ENCODE measurements around the gene TRPM3. TPM values are rescaled to one million over a fixed set of nuclear protein-coding genes. Genes with fewer than 3 reads are reported as not detected.
"Not testable (repeated sequence)": the region's sequence is repeated elsewhere in the genome, so short reads cannot be mapped to it uniquely, and the experiment has no call there.

The TRPM3 gene
- total RNA-seq, 2 donors from 2014 or later, result not detected

DNA sequence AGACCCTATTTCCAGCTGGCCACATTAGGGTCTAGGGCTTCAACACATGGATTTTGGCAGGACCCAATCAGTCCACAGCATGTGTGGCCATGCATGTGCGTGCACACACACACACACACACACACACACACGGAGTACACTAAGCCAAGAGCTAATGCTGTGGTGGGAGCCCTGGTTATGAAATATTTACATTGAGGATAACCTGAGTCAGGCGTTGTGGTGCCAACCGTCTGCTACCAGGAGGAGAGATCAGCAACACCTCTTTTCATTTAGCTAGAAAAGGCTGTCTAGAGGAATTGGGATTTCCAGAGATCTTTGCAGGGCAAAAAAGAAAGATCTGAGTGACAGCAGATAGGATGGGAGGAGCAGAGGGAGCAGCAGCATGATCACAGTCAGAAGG is 141.5 kb downstream of the TRPM3 start:
- H3K4me1 Mint-ChIP-seq (ENCODE audit: low read depth), result no peaks in the 10 kb centered on the region
- H3K27me3 Mint-ChIP-seq (ENCODE audit: low read depth), result no peaks in the 10 kb centered on the region
- H3K27ac Mint-ChIP-seq, result no peak overlapping the region
- ATAC-seq (replicated peaks in 1 of 2) (no peak), DNase-seq (no peak)
- no peaks in the 10 kb centered on the region for H3K36me3 Mint-ChIP-seq (ENCODE audit: insufficient read depth in 2 of 2)
- no peak overlapping the region for H3K4me3 Mint-ChIP-seq
- peaks cover 6 to 12% of the 10 kb centered on the region in 2 donors for H3K9me3 Mint-ChIP-seq

DNA sequence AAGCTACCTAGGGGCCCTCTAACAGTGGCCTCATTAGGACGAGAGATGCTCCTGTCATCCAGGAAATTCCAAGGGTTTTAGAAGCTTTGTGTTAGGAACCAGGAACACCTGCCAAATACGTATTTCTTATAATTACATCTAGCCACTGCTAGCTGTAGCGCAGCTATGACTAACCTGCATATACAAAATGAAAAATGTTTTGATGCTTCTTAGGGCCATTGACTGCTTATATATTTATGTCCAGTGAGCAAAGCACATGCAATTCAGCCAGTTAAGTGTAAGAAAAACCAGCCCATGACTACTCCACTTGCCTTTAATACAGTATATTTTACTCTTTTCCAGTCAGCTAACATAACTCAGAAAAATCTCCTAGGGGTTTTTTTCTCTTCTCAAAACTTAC is 143.3 kb downstream of the TRPM3 start:
- H3K27ac Mint-ChIP-seq, result no peak overlapping the region
- H3K27me3 Mint-ChIP-seq (ENCODE audit: low read depth), result no peaks in the 10 kb centered on the region
- no peak for DNase-seq
- no peaks in the 10 kb centered on the region for H3K4me1 Mint-ChIP-seq (ENCODE audit: low read depth)
- H3K4me3 Mint-ChIP-seq, result no peak overlapping the region
- H3K9me3 Mint-ChIP-seq, result peaks cover 4 to 5% of the 10 kb centered on the region in 2 donors
- ATAC-seq (replicated peaks in 1 of 2), result no peak
- no peaks in the 10 kb centered on the region for H3K36me3 Mint-ChIP-seq (ENCODE audit: insufficient read depth in 2 of 2)

DNA sequence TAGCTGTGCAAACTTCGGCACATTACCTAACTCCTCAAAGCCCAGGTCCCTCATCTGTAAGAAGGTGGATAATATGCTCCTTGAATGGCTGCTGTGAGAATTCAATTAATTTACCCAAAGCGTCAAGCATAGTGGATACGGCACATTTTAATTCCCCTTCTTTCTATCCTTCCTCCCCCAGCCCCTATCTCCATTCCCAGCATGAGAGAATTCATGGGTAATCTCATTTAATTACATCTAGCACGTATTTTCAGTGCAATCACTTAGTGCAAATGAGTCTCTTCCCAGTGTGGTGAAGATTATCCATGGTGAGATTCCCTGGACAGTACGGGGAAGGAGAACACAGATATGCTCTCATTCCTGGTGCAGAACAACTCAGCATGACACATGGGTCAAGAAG is 145.6 kb downstream of the TRPM3 start:
- H3K4me3 Mint-ChIP-seq, result no peak overlapping the region
- no peak for ATAC-seq (replicated peaks in 1 of 2)
- H3K27ac Mint-ChIP-seq, result no peak overlapping the region
- H3K27me3 Mint-ChIP-seq (ENCODE audit: low read depth), result no peaks in the 10 kb centered on the region
- H3K36me3 Mint-ChIP-seq (ENCODE audit: insufficient read depth in 2 of 2), result no peaks in the 10 kb centered on the region
- peaks cover 0 to 5% of the 10 kb centered on the region in 2 donors for H3K9me3 Mint-ChIP-seq
- H3K4me1 Mint-ChIP-seq (ENCODE audit: low read depth), result no peaks in the 10 kb centered on the region
- DNase-seq, result no peak

DNA sequence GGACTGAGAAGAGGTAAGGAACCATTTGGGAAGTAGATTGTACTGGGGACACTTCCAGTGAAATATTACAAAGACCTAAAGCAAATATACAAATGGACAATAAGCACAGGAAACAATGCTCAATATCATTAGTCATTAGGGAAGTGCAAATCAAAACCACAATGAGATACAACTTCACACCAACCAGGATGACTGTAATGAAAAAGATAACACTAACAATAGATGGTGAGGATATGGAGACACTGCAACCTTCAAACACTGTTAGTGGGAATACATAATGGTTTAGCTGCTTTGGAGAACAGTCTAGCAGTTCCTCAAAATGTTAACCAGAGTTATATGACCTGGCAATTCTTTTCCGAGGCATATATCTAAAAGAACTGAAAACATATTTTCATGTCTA is 149.7 kb downstream of the TRPM3 start:
- Mint-ChIP-seq H3K36me3 (ENCODE audit: insufficient read depth in 2 of 2) (no peaks in the 10 kb centered on the region), H3K27ac (no peak overlapping the region), H3K4me3 (no peak overlapping the region), H3K4me1 (ENCODE audit: low read depth) (no peaks in the 10 kb centered on the region), H3K9me3 (peaks cover 0 to 3% of the 10 kb centered on the region in 2 donors), H3K27me3 (ENCODE audit: low read depth) (no peaks in the 10 kb centered on the region)
- DNase-seq (no peak), ATAC-seq (replicated peaks in 1 of 2) (no peak)

DNA sequence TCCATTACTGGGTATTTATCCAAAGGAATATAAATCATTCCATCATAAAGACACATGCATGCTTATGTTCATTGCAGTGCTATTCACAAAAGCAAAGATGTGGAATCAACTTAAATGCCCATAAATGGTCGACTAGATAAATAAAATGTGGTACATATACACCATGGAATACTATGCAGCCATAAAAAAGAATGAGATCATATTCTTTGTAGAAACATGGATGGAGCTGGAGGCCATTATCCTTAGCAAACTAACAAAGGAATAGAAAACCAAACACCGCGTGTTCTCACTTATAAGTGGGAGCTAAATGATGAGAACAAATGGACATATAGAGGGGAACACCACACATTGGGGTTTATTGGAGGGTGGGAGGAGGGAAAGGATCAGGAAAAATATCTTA is 155.0 kb downstream of the TRPM3 start:
- not testable (repeated sequence) for ATAC-seq (replicated peaks in 1 of 2); H3K4me3 Mint-ChIP-seq; DNase-seq; H3K4me1 Mint-ChIP-seq (ENCODE audit: low read depth); H3K9me3 Mint-ChIP-seq; H3K27ac Mint-ChIP-seq; H3K27me3 Mint-ChIP-seq (ENCODE audit: low read depth); H3K36me3 Mint-ChIP-seq (ENCODE audit: insufficient read depth in 2 of 2)

DNA sequence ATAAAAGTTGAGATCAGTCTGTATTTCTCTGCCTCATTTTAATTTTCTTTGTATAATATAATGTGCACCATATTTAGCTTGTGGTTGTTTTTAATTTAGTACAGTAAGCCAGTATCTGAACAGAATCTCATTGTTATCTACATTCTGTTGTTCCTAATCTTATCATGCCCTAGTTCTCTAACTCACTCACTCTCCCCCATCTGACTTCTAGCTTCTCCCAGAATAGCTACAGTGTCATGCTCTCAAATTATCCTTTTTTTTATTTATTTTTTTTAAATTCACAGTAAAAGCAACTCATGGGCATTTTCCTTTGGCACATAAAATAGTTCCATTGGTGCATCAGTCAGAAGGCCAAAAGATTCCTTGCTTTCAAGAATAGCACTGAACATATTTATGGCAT is 156.6 kb downstream of the TRPM3 start:
- DNase-seq (no peak), ATAC-seq (replicated peaks in 1 of 2) (no peak)
- Mint-ChIP-seq H3K27me3 (ENCODE audit: low read depth) (no peaks in the 10 kb centered on the region), H3K4me3 (no peak overlapping the region), H3K27ac (no peak overlapping the region), H3K36me3 (ENCODE audit: insufficient read depth in 2 of 2) (no peaks in the 10 kb centered on the region), H3K9me3 (peaks cover 2 to 3% of the 10 kb centered on the region in 2 donors), H3K4me1 (ENCODE audit: low read depth) (no peaks in the 10 kb centered on the region)

DNA sequence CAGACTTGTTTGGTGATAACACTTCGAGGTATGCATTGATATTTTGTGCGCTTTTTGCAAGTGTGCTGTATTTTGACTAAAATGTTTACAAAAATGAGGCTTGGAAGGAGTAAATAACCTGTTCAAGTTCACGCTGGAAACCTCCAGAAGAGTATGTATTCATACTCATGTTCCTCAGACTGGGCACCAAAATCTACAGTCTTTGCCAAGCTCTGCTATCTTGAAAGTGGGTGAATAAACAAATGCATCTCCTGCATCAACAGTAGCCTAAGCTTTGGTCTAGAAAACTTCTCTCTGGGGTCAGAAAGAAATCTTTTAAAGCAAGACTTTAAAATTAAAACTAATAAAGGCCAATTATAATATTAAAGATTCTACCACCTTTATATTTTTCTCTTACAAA is 157.9 kb downstream of the TRPM3 start:
- no peak for DNase-seq
- no peak overlapping the region for H3K27ac Mint-ChIP-seq
- H3K9me3 Mint-ChIP-seq, result peaks cover 2 to 3% of the 10 kb centered on the region in 2 donors
- H3K36me3 Mint-ChIP-seq (ENCODE audit: insufficient read depth in 2 of 2), result no peaks in the 10 kb centered on the region
- no peak for ATAC-seq (replicated peaks in 1 of 2)
- H3K4me1 Mint-ChIP-seq (ENCODE audit: low read depth), result no peaks in the 10 kb centered on the region
- no peaks in the 10 kb centered on the region for H3K27me3 Mint-ChIP-seq (ENCODE audit: low read depth)
- H3K4me3 Mint-ChIP-seq, result no peak overlapping the region

DNA sequence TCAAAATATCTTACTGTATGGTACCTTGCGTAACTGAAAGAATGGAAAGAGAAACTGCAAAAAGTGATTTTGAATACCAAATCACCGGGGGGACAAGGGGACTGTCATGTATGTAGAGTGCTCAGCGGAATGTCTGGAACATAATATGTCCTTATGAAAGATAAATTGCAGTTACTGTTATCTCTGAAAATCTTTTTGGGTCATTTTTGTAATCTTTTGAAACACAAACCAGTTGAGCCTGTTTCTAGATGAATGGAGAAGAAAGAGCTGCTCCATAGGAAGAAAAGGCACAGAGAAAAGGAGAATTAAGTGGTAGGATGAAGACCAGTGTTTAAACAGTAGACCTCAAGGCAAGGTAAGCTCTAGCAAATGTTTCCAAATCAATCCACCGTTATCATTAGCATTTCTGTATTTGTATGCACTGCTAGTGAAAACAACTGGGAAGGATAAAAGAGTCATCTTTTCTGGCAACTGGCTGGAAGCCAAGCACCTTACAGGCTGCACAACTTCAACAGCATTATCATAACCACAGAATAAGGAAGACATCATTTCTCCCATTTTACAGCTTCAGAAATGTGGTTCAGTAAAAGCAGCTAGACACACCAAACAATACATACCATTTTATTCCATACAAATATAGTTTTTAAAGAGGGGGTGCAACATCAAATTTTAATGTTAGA is 158.5 kb downstream of the TRPM3 start:
- no peaks in the 10 kb centered on the region for H3K27me3 Mint-ChIP-seq (ENCODE audit: low read depth)
- no peaks in the 10 kb centered on the region for H3K36me3 Mint-ChIP-seq (ENCODE audit: insufficient read depth in 2 of 2)
- H3K27ac Mint-ChIP-seq, result no peak overlapping the region
- ATAC-seq (replicated peaks in 1 of 2), result no peak
- no peaks in the 10 kb centered on the region for H3K4me1 Mint-ChIP-seq (ENCODE audit: low read depth)
- H3K9me3 Mint-ChIP-seq, result peaks cover 2 to 3% of the 10 kb centered on the region in 2 donors
- no peak overlapping the region for H3K4me3 Mint-ChIP-seq
- no peak for DNase-seq

DNA sequence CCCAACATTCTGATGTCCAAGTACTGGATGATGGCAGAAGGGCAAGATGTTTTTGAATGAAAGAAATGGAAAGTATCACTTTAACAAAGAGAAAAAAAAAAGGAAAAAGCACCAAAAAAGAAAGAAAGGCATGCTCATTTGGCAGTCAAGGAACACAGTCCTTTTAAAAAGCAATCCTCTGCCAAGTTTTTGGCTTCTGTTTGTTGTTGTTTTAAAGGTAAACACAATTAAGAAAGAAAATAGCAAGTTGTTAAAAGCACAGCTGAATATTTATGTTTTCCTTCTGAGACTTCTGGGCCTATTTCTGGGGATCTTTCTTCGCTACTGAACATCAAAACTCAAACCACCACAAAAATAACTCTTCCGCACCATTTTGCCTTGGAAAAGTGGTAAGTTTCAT is 162.1 kb downstream of the TRPM3 start:
- no peaks in the 10 kb centered on the region for H3K4me1 Mint-ChIP-seq (ENCODE audit: low read depth)
- no peak for DNase-seq
- no peaks in the 10 kb centered on the region for H3K27me3 Mint-ChIP-seq (ENCODE audit: low read depth)
- no peaks in the 10 kb centered on the region for H3K36me3 Mint-ChIP-seq (ENCODE audit: insufficient read depth in 2 of 2)
- no peak for ATAC-seq (replicated peaks in 1 of 2)
- H3K27ac Mint-ChIP-seq, result no peak overlapping the region
- no peak overlapping the region for H3K4me3 Mint-ChIP-seq
- H3K9me3 Mint-ChIP-seq, result no peaks in the 10 kb centered on the region

DNA sequence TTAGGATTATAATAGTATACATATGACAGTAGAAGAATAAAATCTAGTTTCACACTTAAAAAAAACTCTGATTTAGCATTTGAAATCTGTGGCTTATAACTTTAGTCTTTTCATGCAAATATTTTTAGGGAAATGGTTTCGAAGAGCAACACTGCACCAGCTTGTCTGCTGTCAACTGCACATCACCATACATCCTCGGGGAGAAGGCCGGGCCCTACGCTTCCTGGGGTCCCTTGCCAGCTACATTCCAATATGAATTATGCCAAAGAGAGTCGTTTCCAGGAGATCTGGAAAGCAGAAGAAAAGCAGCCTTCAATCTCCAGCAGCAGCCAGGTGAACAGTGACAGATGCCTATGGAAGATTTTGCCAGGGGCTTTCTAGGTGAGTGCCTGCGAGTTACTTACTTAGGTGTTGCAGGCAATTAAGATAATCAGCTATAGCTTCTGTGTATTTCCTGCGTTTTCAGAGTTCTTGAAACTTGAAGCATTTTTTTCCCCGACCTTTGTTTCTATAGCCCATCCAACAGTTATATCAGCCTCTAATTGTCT is 166.8 kb downstream of the TRPM3 start:
- H3K27me3 Mint-ChIP-seq (ENCODE audit: low read depth), result no peaks in the 10 kb centered on the region
- no peaks in the 10 kb centered on the region for H3K36me3 Mint-ChIP-seq (ENCODE audit: insufficient read depth in 2 of 2)
- H3K9me3 Mint-ChIP-seq, result no peaks in the 10 kb centered on the region
- no peak overlapping the region for H3K4me3 Mint-ChIP-seq
- ATAC-seq (replicated peaks in 1 of 2) (no peak), DNase-seq (no peak)
- H3K4me1 Mint-ChIP-seq (ENCODE audit: low read depth), result no peaks in the 10 kb centered on the region
- H3K27ac Mint-ChIP-seq, result no peak overlapping the region

DNA sequence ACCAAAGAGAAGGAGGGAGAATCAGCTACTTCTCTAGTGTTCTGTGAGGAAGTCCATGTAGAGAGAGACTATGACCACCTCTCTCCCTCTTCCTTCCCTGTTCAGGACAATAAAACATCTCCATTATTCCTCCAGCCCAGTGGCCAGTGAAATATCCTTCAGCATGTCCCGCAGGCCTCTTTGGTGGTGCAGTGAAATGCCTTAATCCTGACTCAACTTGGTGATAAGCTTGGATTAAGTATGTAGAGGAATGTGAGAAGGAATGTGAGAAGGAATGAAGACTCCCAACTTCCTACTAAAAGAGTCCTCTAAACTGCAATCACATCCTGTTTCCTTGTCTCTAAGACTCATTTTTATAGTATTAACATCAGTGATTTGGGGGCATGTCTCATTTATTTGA is 167.3 kb downstream of the TRPM3 start:
- ATAC-seq (replicated peaks in 1 of 2), result no peak
- Mint-ChIP-seq H3K27me3 (ENCODE audit: low read depth) (no peaks in the 10 kb centered on the region), H3K4me3 (no peak overlapping the region), H3K27ac (no peak overlapping the region), H3K9me3 (no peaks in the 10 kb centered on the region), H3K36me3 (ENCODE audit: insufficient read depth in 2 of 2) (no peaks in the 10 kb centered on the region), H3K4me1 (ENCODE audit: low read depth) (no peaks in the 10 kb centered on the region)
- no peak for DNase-seq

DNA sequence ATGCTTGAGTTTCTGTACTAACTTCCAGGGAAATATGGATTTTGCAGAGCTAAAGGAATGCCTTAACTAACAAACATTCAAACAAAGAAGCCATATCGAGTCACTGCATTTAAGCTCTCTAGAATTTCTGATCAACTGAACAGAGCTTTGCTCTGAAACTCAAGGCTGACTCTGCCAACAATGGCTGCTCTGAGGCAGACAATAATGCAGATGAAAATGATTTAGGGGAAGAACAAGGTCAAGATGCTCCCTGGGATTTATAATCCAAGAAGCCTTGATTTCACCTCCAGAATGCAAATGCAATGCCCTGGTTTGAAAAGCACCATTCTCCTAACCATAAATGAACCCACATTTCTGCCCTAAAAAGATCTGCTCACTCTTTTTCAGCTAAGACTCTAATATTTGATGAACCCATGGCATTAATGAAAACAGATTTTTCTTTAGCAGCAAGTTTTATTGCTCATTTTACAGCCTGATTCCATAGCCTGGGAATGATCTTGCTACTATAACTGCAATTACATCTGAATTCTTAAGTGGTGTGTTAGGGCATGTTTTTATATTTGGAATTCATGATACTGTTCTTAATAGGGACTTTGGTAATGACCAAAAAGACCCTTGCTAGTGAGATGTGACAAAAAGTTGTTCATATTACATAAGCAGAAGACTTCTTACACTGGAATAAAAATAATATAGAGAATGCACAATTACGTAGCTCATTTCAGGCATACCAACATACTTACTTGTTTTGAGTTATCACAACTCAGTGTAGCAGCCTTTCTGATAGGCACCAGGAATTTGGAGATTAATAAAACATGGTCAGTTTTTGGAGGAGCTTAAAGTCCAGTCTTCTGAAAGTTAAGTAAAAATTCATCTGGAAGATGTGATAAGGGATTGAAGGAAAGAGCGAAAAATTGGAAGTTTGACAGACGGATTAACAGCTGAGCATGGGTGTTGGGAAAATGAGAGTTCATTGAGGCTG is 169.4 kb downstream of the TRPM3 start:
- Mint-ChIP-seq H3K36me3 (ENCODE audit: insufficient read depth in 2 of 2) (no peaks in the 10 kb centered on the region), H3K4me1 (ENCODE audit: low read depth) (no peaks in the 10 kb centered on the region), H3K9me3 (no peaks in the 10 kb centered on the region), H3K27ac (no peak overlapping the region), H3K27me3 (ENCODE audit: low read depth) (no peaks in the 10 kb centered on the region), H3K4me3 (no peak overlapping the region)
- ATAC-seq (replicated peaks in 1 of 2) (no peak), DNase-seq (no peak)

DNA sequence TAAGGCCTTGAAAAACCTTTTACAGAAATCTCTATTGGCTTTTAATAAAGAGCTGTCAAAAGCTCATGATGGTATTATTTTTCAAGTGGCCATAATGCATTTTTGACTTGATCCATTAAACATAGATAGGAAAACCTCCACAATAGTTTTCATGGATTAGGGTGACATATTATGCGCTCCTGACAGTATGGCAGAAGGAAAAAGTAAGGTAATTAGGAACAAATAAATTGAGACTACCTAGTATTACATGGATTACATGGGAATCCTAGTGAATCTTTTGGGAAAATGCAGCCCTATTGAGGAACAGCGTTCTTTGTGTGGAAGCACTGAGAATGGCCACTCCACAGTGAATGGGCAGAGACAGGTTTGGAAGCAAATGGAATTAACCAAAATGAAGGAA is 171.2 kb downstream of the TRPM3 start:
- Mint-ChIP-seq H3K36me3 (ENCODE audit: insufficient read depth in 2 of 2) (no peaks in the 10 kb centered on the region), H3K9me3 (no peaks in the 10 kb centered on the region), H3K27ac (no peak overlapping the region), H3K4me3 (no peak overlapping the region), H3K4me1 (ENCODE audit: low read depth) (no peaks in the 10 kb centered on the region), H3K27me3 (ENCODE audit: low read depth) (no peaks in the 10 kb centered on the region)
- DNase-seq (no peak), ATAC-seq (replicated peaks in 1 of 2) (no peak)
